HCT116 (cell line): Measurements from ENCODE around the gene WSCD2. TPM values are rescaled to one million over a fixed set of nuclear protein-coding genes. Genes with fewer than 3 reads are reported as not detected.

Experiments
- ATAC-seq: fragments of 200-7000 bp; cut with Tn5 transposase; 2 replicates; pipeline ENCODE4 v1.9.1; 2020; ENCODE audit warnings: mild to moderate bottlenecking, moderate library complexity
- BruUV-seq: library from RNA; stranded (reverse); fragments of 400-500 nt; replicated peaks from 2 replicates; lab custom pipeline; 2021; lab: Mats Ljungman, UMichigan
- CTCF ChIA-PET: fragments of 300-600 bp; sonication (Branson Sonifier 250); formaldehyde crosslinking; loops from one replicate; lab custom pipeline; 2021; ENCODE audit warnings: antibody characterized with exemption; lab: Charles Lee
- POLR2A ChIA-PET: fragments of 300-600, 350-600 bp; sonication (Branson Sonifier 250); formaldehyde crosslinking; loops from one replicate; lab custom pipeline; 2021; ENCODE audit warnings: antibody characterized with exemption; lab: Charles Lee
- RAD21 ChIA-PET, 2 experiments: fragments of 300-600 bp; sonication (Branson Sonifier 250); formaldehyde crosslinking; loops; one replicate each; lab custom pipeline; 2023; ENCODE audit warnings: low total read pairs in 2 of 2; ENCODE audit not compliant: uncharacterized antibody in 2 of 2, unreplicated experiment in 2 of 2, low non-redundant PET in 1 of 2; lab: Charles Lee
- DNase-seq: peaks from one replicate; pipeline ENCODE4 v3.0.0-alpha.2; 2010; ENCODE audit warnings: low read depth, low spot score
- H2AFZ ChIP-seq: fragments of 200-600 bp; shearing (Covaris generic), sonication (generic); 2 replicates; pipeline ENCODE4 v1.6.1; 2017; ENCODE audit warnings: low read depth, mixed run types, mixed read lengths, antibody characterized with exemption, low read length; ENCODE audit not compliant: poor library complexity, severe bottlenecking
- H3K27ac ChIP-seq: 2 replicates; pipeline ENCODE4 v1.5.1; 2012; ENCODE audit warnings: low read depth, low read length
- H3K27me3 ChIP-seq: fragments of 200-600 bp; sonication (generic); 2 replicates; pipeline ENCODE4 v1.6.1; 2016; ENCODE audit warnings: mixed run types, low read length, mixed read lengths; ENCODE audit not compliant: insufficient read depth
- H3K36me3 ChIP-seq, 2 experiments: fragments of 200-500 bp in 1 of 2; fragments of 200-600 bp in 1 of 2; sonication (Bioruptor generic) in 1 of 2; sonication (generic) in 1 of 2; 2 replicates each; pipeline versions ENCODE4 v1.5.1 to v1.6.1; 2014 to 2016; ENCODE audit warnings: low read length in 2 of 2, inconsistent platforms in 1 of 2, mixed read lengths in 1 of 2, mixed run types in 1 of 2; ENCODE audit not compliant: insufficient read depth in 2 of 2, control insufficient read depth in 1 of 2
- H3K4me1 ChIP-seq, 2 experiments: fragments of 200-600 bp in 1 of 2; sonication (generic) in 1 of 2; 2 replicates each; pipeline versions ENCODE4 v1.5.1 to v1.6.1; 2012 to 2017; ENCODE audit warnings: low read length in 2 of 2, inconsistent platforms in 1 of 2, mild to moderate bottlenecking in 1 of 2, mixed read lengths in 1 of 2, mixed run types in 1 of 2, moderate library complexity in 1 of 2; ENCODE audit not compliant: insufficient read depth in 2 of 2, control insufficient read depth in 1 of 2
- H3K4me2 ChIP-seq: fragments of 200-600 bp; sonication (generic); 2 replicates; pipeline ENCODE4 v1.6.1; 2017; ENCODE audit warnings: mixed run types, low read length, mixed read lengths
- H3K4me3 ChIP-seq, 2 experiments: fragments of 200-600 bp in 1 of 2; sonication (generic) in 1 of 2; replicated peaks in 1 of 2; 2 replicates each; pipeline ENCODE4 v1.5.1; 2011 to 2016; ENCODE audit warnings: low read length in 2 of 2, control low read depth in 1 of 2, low read depth in 1 of 2, mild to moderate bottlenecking in 1 of 2, mixed read lengths in 1 of 2, mixed run types in 1 of 2
- H3K79me2 ChIP-seq: fragments of 200-600 bp; sonication (generic); 2 replicates; pipeline ENCODE4 v1.6.1; 2017; ENCODE audit warnings: mild to moderate bottlenecking, mixed run types, low read length, moderate library complexity, mixed read lengths; ENCODE audit not compliant: insufficient read depth
- H3K9ac ChIP-seq: fragments of 200-600 bp; sonication (generic); 2 replicates; pipeline ENCODE4 v1.6.1; 2016; ENCODE audit warnings: low read length, mixed read lengths
- H3K9me2 ChIP-seq: fragments of 200-600 bp; sonication (generic), shearing (Covaris generic); 2 replicates; pipeline ENCODE4 v1.6.1; 2017; ENCODE audit warnings: mixed run types, mild to moderate bottlenecking, moderate library complexity; ENCODE audit not compliant: insufficient read depth
- H3K9me3 ChIP-seq, 2 experiments: fragments of 200-500 bp in 1 of 2; fragments of 200-600 bp in 1 of 2; sonication (Bioruptor generic) in 1 of 2; sonication (generic) in 1 of 2; 2 replicates each; pipeline ENCODE4 v1.6.1; 2014 to 2017; ENCODE audit warnings: low read length in 2 of 2, mixed read lengths in 2 of 2, inconsistent platforms in 1 of 2, low read depth in 1 of 2, mild to moderate bottlenecking in 1 of 2, mixed run types in 1 of 2, moderate library complexity in 1 of 2; ENCODE audit not compliant: control insufficient read depth in 1 of 2, insufficient read depth in 1 of 2
- H4K20me1 ChIP-seq: fragments of 200-600 bp; sonication (generic), shearing (Covaris generic); 2 replicates; pipeline ENCODE4 v1.6.1; 2017; ENCODE audit warnings: mixed run types, mild to moderate bottlenecking, moderate library complexity; ENCODE audit not compliant: insufficient read depth
- CBX3 ChIP-seq: IDR thresholded peaks from 2 replicates; pipeline ENCODE4 v1.6.1; 2012; ENCODE audit warnings: low read depth
- EGR1 ChIP-seq: IDR thresholded peaks from 2 replicates; pipeline ENCODE4 v1.6.1; 2012; ENCODE audit warnings: low read depth
- SRF ChIP-seq: IDR thresholded peaks from 2 replicates; pipeline ENCODE4 v1.6.1; 2012; ENCODE audit warnings: low read depth
- TCF7L2 ChIP-seq: IDR thresholded peaks from 2 replicates; pipeline ENCODE4 v1.7.0; 2011; ENCODE audit warnings: borderline replicate concordance, inconsistent platforms; ENCODE audit not compliant: insufficient read depth, insufficient read length; ENCODE audit errors: extremely low read depth
- intact Hi-C: fragments of 100-400 bp; cut with micrococcal nuclease; formaldehyde crosslinking; loops from 2 replicates; pipeline ENCODE4 v1.10.0; 2022
- total RNA-seq: library from RNA; stranded (reverse); gene quantifications from one replicate; pipeline ENCODE4 v1.2.1, GENCODE V29; 2021; ENCODE audit not compliant: unreplicated experiment

Gene WSCD2
- total RNA-seq, 1 experiment from 2014 or later: 0.05 TPM

- ChIA-PET CTCF (no interaction called here), RAD21 (no interaction called here), POLR2A (no interaction called here)
- Histone ChIP-seq H3K9me2 (no peaks in the 10 kb centered on the region), H3K4me3 (no peak overlapping the region), H3K27me3 (peaks cover 70% of the 10 kb centered on the region), H4K20me1 (no peaks in the 10 kb centered on the region), H3K36me3 (no peaks in the 10 kb centered on the region), H3K4me2 (no peak overlapping the region), H3K4me1 (no peaks in the 10 kb centered on the region), H3K9ac (no peak overlapping the region), H3K27ac (no peak overlapping the region), H2AFZ (no peak overlapping the region), H3K79me2 (no peaks in the 10 kb centered on the region), H3K9me3 (no peaks in the 10 kb centered on the region)
- DNase-seq: no peak
- intact Hi-C loops: no loop called here
- TF ChIP-seq CBX3 (no peak), EGR1 (no peak), SRF (no peak)
- BruUV-seq: no TSS peak
- no peak for ATAC-seq
These were observed 34.9 kb upstream of the WSCD2 start for GRCh38 chr12:108094056-108094649.

GRCh38 chr12:108097160-108097911 is 31.8 kb upstream of the WSCD2 start:
- H3K36me3 ChIP-seq: no peaks in the 10 kb centered on the region
- RAD21 ChIA-PET: no interaction called here
- H3K4me2 ChIP-seq: no peak overlapping the region
- H3K4me3 ChIP-seq: no peak overlapping the region
- CTCF ChIA-PET: no interaction called here
- no peak overlapping the region for H3K27ac ChIP-seq
- no peak overlapping the region for H2AFZ ChIP-seq
- no peaks in the 10 kb centered on the region for H4K20me1 ChIP-seq
- intact Hi-C loops: no loop called here
- H3K27me3 ChIP-seq: peaks cover 48% of the 10 kb centered on the region
- BruUV-seq: no TSS peak
- no peak overlapping the region for H3K9ac ChIP-seq
- TF ChIP-seq TCF7L2: no peak
- TF ChIP-seq, all 23 proteins: peak for 0
- POLR2A ChIA-PET: no interaction called here
- Histone ChIP-seq H3K4me1 (no peaks in the 10 kb centered on the region), H3K79me2 (no peaks in the 10 kb centered on the region), H3K9me3 (no peaks in the 10 kb centered on the region), H3K9me2 (no peaks in the 10 kb centered on the region)
- DNase-seq: no peak
- no peak for ATAC-seq
